GM18867 (cell line): ENCODE measurements around the gene NRTN.

Experiments used
- ATAC-seq: cut with Tn5 transposase; IDR thresholded peaks from one replicate; pipeline ENCODE4 v1.9.1; 2021; ENCODE audit warnings: mild to moderate bottlenecking, moderate library complexity; ENCODE audit not compliant: unreplicated experiment

NRTN gene

GRCh38 chr19:5811117-5811516 lies 6.2 kb downstream of the NRTN start:
- ATAC-seq: no peak

DNA sequence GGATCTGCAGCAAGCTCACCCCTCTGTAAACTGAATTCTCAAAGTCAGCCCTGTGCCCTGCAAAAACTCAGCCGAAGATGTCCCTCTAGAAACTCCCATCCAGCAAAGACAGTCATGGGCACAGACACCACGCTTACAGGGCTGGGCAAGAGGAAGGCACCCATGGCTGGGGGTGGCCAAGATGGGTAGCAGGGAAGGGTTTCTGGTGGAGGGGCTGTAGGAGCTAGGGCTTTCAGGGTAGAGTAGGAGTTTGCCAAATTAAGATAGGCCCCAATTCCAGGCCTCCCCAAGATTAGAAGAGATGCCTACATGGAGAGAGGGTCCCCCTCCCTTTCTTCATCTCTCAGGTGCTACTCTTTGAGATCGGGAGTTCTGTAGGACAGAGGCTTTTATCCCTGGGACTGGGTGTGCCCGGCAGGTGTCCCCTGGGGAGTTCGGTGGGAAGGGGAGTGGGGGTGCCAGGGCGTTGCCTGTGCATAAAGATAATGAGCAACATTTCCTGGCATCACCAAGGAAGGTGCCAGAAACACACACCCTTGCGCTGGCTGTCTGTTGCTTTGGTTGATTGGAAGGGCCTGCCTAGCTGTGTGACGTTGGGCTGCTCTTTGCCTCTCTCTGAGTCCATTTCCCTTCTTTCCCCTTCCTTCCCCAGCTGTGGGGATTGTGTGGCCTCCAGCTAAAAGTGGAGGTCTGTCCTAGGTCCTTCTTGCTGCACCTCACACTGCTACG lies 9.4 kb downstream of the NRTN start:
- ATAC-seq: no peak

- no peak for ATAC-seq
Measured at GRCh38 chr19:5814852-5815246, 10.0 kb downstream of the NRTN start.

- no peak for ATAC-seq
Measured at GRCh38 chr19:5817218-5817617, 12.4 kb downstream of the NRTN start.

DNA sequence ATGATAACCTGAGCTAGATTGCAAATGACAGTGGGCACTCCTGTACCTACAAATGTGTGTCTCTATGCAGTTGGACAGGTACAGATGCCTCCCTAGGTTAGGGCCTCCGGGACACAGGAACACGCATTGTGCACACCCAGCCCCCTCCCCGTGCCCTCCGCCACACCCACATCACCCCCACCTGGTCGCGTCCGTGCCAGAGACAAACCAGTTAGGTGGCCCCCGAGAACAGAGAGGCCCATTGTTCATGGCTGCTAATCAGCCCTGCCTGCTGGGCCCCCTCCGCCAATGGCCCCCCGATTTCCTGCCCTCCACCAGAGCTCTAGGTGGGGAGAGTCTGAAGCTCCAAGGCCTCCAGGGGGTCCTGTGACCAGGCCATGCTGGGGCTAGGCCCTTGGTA lies 13.7 kb downstream of the NRTN start:
- no peak for ATAC-seq

- ATAC-seq: no peak
Measured at GRCh38 chr19:5820785-5821184, 15.9 kb downstream of the NRTN start.

GRCh38 chr19:5821521-5822180 lies 16.8 kb downstream of the NRTN start:
- no peak for ATAC-seq

GRCh38 chr19:5822181-5822844 lies 17.4 kb downstream of the NRTN start:
- no peak for ATAC-seq

DNA sequence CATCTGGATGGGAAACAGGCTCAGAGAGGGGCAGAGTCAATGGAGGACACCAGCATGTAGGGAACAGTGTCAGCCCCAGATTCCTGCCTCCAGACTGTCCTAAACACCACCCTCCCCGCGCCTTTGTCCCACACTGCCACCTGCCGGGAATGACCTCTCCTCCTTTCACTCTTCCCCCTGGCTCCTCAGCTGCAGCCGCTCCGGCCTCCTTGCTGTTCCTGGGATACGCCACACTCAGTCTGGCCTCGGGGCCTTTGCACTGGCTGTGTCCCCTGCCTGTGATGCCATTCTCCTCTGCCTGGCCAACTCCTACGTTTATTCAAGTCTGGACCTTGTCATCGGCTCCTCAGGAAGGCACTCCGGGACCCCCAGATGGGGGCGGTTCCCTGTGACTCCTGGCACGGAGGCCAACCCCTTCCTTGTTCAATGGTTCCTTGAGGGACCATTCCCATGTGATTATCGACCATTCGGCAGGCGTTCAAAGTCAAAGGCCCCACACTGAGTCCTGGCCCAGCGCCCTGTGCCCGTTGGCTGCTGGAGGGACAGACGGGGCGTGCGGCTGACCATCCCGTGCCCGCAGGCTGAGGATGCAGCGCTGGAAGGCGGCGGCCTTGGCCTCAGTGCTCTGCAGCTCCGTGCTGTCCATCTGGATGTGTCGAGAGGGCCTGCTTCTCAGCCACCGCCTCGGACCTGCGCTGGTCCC lies 18.9 kb downstream of the NRTN start:
- no peak for ATAC-seq

GRCh38 chr19:5824751-5825150 lies 19.9 kb downstream of the NRTN start:
- ATAC-seq: no peak

DNA sequence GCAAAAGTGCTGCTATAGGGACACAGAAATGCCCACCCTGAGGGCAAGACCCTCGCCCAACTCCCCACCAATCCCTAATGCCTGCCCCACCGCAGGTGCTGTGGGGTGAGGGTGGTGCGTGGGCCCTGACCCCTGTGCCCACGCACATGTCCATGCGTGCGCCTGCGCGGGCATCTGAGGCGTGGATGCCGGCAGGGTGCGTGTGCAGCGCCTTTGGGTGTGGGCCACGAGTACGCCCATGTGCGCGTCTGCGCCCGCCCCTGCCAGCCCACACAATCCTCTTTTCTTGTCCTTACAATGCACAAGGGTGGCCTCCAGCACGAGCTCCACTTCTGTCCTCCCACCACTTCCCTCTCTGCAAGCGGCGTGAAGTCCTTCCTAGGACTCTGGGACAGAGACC lies 20.3 kb downstream of the NRTN start:
- no peak for ATAC-seq

DNA sequence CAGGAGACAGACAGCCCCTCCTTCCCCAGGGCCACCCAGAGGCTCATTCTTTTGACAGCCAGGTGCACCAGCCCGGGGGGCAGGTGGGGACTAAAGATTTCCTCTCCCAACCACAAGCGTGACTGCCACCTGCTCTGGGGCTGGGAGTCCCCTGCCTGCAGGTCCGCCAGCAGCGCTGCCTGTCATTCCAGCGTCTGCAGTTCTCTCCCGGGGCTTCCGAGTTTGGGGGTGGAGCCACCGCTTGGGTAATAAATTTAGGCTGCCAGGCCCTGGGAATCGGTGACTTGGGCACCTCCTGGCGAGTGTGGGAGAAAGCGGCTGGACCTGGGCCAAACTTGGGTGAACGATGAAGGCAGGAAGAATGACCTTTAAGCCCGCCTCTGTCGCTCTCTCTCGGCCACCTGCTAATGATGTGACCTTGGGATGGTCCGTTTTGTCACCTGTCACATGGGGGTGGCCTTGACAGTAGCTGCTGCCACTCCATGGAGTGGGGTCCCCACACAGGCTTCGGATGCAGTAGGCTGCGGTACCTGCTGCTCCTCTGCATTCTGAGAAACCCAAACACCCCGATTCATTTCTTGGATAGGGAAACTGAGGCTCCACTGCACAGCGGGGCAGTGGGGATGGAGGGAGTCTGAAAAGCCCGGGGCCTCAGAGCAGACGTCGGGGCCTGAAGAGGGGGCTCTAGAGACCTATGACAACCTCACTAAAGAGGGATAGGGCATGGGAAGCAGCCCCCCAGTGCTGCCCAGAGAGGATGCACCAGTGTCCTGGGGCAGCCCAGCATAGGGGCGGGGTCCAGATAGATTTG lies 21.9 kb downstream of the NRTN start:
- no peak for ATAC-seq

DNA sequence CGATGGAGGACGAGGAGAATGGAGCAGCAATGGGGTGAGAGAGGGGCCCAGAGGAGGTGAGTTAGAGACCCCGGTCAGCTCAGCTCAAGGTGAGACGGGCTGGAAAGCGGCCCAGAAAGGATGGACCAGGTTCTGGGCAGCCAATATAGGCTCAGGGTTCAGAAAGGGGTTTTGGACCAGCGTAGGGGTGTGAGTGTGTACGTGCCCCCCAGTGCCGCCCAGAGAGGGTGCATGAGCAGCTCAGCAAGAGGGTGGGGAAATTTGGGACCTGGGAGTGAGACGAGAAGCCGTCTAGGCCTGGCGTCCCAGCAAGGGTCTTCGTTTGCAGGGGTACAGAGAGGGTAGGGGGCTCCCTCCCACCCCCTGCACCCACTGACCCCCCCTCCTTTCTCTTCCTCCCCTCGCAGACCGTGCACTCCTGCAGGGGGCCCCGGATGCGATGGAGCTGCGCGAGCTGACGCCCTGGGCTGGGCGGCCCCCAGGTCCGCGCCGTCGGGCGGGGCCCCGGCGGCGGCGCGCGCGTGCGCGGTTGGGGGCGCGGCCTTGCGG lies 22.5 kb downstream of the NRTN start:
- ATAC-seq: no peak

DNA sequence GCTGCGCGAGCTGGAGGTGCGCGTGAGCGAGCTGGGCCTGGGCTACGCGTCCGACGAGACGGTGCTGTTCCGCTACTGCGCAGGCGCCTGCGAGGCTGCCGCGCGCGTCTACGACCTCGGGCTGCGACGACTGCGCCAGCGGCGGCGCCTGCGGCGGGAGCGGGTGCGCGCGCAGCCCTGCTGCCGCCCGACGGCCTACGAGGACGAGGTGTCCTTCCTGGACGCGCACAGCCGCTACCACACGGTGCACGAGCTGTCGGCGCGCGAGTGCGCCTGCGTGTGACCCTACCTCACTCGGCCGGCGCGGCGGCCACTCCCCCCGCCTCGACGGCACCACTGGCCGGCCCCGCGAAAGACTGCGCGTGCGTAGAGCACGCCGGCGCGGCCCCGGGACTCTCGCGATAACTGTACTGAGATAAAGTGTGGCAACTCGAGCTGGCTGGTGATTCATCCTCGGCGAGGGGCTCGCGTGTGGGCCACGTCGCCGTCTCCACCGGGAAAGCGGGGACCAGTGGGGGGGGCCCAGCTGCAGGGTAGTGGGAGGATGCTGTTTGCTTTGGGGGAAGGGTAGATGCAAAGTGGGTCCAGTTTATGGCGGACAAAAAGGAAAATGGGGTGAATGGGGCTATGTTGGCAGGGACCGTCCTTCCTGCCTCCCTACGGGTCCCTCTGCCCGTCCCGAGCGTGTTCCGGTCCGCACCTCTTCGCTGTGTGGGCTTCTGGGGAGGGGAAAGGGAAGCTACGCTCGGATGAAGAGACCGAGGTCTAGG lies 23.2 kb downstream of the NRTN start:
- peak; percentile 67 for ATAC-seq

DNA sequence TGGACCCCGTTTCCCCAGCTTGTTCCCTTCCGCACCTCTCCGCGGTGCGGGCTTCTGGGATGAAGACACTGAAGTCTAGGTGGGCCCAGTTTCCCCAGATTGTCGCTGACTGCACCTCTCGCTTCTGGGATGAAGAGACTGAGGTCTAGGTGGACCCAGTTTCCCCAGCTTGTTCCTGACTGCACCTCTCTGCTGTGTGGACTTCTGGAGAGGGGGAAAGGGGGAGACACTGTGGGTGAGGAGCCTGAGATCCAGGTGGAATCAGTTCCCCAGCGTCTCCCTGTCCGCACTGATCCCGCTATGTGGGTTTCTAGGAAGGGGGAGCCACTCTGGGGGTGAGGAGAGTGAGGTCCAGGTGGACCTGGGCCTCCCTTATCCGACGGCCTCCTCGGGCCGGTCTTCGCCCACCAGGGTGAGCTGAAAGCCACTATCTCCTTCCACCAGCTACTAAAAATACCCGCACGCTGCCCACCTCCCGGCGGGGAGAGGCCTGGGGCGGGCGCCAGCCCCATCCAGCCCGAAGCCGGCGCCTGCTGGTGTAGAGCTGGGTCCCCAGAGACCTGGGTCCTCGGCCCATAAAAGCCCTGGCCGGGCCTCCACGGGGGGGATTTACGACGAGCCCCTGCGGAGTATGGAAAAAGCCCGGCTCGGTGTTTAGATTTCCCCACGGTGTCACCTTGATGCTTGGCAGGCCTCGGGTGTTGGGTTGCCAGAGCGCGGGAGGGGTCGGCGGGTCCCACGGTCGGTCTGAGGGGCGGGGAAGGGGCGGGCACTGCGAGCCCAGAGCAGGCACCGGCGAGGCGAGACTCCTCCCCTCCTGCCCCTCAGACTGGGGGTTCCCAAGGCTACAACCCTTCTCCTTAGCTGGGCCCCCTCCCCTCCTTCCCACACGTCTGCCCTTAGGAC lies 24.0 kb downstream of the NRTN start:
- ATAC-seq: no peak

- ATAC-seq: no peak
Measured at GRCh38 chr19:5829567-5830310, 24.9 kb downstream of the NRTN start.

- ATAC-seq: no peak
Measured at GRCh38 chr19:5831159-5831558, 26.3 kb downstream of the NRTN start.

DNA sequence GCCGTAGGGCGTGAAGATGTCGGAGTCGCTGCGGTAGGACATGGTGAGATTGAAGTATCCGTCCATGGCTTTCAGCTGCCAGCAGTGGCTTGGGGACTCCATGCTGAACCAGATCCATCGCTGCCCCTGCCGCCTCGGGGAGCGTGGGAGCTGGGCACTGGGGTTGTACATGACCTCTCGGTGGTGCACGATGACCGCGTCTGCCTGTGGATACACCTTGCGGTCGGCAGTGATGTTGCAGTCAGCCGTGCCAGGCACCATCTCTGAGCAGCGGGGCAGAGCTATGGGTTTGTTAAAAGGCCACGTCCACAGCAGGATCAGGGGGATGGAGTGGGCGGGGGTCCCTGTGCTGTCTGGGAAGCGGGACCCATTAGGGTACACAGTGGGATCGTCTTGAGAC lies 27.2 kb downstream of the NRTN start:
- ATAC-seq: no peak
